Ectodermal cell (in vitro differentiated cells): ENCODE results near the gene FADS2.

ENCODE experiments used
- H3K27ac ChIP-seq: 2 replicates; pipeline ENCODE4 v1.7.0; 2013; ENCODE audit warnings: mild to moderate bottlenecking, low read depth, low read length; ENCODE audit not compliant: insufficient read depth, poor library complexity, severe bottlenecking
- H3K27me3 ChIP-seq: 2 replicates; pipeline ENCODE4 v1.7.0; 2013; ENCODE audit warnings: mild to moderate bottlenecking, low read length; ENCODE audit not compliant: insufficient read depth, control insufficient read depth, poor library complexity, severe bottlenecking
- H3K36me3 ChIP-seq: one replicate; pipeline ENCODE4 v1.7.0; 2013; ENCODE audit warnings: low read length; ENCODE audit not compliant: control insufficient read depth, insufficient read depth
- H3K4me1 ChIP-seq: one replicate; pipeline ENCODE4 v1.7.0; 2013; ENCODE audit warnings: low read length; ENCODE audit not compliant: control insufficient read depth, insufficient read depth
- H3K4me3 ChIP-seq: 2 replicates; pipeline ENCODE4 v1.7.0; 2013; ENCODE audit warnings: low read depth, low read length, control low read depth; ENCODE audit not compliant: insufficient read depth
- H3K9me3 ChIP-seq: 2 replicates; pipeline ENCODE4 v1.7.0; 2013; ENCODE audit warnings: mild to moderate bottlenecking, low read length, moderate library complexity; ENCODE audit not compliant: control insufficient read depth
- WGBS, 2 experiments: methylation state at CpG; one replicate each; pipeline ENCODE4 v1.1.7; 2013; ENCODE audit warnings: missing lambda C conversion rate in 2 of 2; 5-methylcytosine and 5-hydroxymethylcytosine counted together

Gene FADS2

DNA sequence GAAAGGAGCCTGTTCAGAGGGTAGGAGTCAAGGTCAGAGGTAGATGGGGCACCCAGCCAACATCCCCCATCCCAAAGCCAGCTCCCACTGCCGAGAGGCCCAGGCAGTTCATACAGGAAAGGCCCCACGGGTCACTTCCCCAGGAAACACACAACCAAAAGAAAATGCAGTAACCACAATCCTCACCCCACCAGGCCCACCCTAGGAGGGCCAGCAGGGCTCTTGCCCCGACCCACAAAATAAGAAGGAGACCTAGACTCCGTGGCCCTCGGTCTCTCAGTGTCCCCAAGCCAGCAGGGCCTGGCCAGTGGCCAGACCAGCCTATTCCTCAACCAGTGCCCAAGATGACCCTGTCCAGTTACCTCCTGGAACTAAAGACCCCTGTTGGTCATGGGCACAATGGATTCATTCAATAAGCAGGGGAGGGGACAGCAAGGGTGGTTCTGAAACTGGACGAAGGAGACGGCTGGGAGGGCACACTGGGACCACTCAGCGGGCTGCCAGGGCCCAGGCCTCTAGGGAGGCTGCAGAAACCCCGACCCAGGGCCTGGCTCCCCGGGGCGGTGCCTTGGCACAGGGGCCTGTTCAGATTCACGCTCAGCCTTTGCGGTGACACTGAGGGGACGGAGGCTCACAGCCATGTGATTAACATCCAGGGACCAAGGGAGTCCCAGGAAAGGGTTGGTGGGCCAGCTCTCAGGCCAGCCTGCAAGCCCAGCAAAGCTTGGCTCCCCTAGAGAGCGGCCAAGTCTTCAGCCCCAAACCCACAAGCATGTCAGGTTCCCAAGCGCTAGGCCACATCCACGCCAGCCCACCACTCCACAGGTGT is 83.8 kb downstream of the FADS2 start:
- 93 to 95% methylated on average over 17 of the region's 17 CpGs for WGBS, 2 experiments
- no peaks in the 10 kb centered on the region for H3K36me3 ChIP-seq
- H3K4me1 ChIP-seq, result peaks cover 7% of the 10 kb centered on the region
- no peak overlapping the region for H3K4me3 ChIP-seq
- H3K27me3 ChIP-seq, result peaks cover 13% of the 10 kb centered on the region
- no peak overlapping the region for H3K27ac ChIP-seq
- no peaks in the 10 kb centered on the region for H3K9me3 ChIP-seq

DNA sequence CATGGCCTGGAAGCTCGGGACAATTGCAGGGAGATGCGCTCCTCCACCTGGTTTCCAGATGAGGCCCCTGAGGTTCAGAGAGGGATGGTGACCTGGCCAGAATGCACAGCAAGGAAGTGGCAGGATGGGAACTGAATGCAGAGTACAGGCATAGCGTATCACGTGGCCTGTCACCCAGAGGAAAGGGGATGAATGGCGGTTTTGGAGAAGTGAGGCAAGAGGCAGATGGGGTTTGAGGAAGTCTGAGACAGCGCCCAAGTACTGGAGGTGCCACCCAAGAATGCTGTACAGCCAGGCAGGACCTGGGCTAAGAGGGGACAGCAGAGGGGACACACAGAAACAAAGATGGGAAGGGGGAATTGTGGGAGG is 84.4 kb downstream of the FADS2 start:
- Histone ChIP-seq H3K4me3 (no peak overlapping the region), H3K36me3 (no peaks in the 10 kb centered on the region), H3K27me3 (peaks cover 19% of the 10 kb centered on the region), H3K9me3 (no peaks in the 10 kb centered on the region), H3K4me1 (peaks cover 7% of the 10 kb centered on the region), H3K27ac (no peak overlapping the region)
- 90 to 92% methylated on average over 6 of the region's 6 CpGs for WGBS, 2 experiments

DNA sequence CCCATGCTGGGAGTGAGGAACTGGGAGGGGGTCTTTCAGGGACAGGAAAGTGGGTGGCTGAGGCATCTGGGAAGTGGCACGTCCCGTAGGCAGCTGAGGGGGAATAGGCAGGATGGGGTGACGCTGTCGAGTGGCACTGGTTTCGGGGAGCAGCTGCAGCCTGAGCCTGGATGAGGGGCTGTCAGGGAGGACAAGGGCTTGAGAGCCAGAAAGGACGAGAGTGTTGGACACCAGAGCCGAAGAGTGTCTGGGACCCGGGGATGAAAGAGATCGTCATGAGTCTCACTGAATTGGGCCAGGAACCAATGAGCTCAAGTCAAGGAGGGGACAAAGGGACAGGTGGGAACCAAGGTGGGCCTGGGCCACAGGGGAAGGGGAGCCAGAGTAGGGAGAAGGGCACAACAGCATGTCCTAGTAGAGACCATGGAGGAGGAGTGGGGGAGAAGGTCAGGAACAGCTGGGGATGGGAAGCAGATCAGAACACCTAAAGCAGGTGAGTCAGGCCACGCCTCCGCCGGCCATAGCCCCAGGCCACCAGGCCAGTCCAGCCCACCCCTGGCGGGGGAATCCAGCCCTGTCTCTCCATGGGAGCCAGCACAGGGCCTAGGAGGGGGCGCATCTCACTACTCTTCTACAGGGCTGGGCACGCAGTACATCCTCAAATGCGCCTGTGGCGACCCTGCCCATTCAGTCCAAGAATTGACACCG is 85.0 kb downstream of the FADS2 start:
- no peaks in the 10 kb centered on the region for H3K36me3 ChIP-seq
- no peak overlapping the region for H3K27ac ChIP-seq
- no peaks in the 10 kb centered on the region for H3K9me3 ChIP-seq
- H3K4me3 ChIP-seq, result no peak overlapping the region
- 90 to 93% methylated on average over 18 of the region's 18 CpGs for WGBS, 2 experiments
- peaks cover 7% of the 10 kb centered on the region for H3K4me1 ChIP-seq
- H3K27me3 ChIP-seq, result peaks cover 25% of the 10 kb centered on the region

DNA sequence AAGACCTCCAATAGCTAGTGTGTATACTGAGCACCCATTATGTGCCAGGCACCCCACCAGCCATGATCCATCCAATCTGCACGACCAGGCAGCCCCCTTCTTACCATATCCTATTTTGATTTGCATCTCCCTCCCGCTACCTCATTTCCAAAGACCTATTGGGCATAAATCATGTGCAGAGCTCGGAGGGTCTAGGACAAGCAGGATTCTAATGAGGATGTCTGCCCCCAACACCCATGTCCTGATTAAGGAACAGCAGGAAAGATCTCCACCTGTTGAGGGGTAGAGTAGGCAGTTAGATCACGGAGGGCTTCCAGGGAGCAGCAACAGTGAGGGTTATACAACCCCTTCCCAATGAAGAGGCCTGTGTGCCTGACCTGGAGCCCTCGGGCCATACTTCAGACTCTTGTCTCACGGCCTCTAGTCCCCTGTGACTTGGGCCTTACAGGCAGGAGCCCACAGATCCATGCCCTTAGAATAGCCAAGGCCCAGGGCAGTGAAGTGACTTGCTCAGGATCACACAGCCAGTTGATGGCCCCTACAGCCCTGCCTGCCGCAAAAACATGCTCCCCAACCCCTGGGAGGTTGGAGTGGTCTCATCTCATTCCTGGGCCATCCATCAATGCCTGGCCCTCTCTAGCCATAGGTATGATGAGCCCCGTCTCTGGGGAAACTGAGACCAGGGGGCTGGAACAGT is 85.7 kb downstream of the FADS2 start:
- WGBS, 2 experiments, result 87 to 88% methylated on average over 8 of the region's 8 CpGs
- no peaks in the 10 kb centered on the region for H3K9me3 ChIP-seq
- H3K36me3 ChIP-seq, result no peaks in the 10 kb centered on the region
- H3K4me1 ChIP-seq, result peaks cover 4% of the 10 kb centered on the region
- no peak overlapping the region for H3K4me3 ChIP-seq
- H3K27me3 ChIP-seq, result peaks cover 31% of the 10 kb centered on the region
- no peak overlapping the region for H3K27ac ChIP-seq

DNA sequence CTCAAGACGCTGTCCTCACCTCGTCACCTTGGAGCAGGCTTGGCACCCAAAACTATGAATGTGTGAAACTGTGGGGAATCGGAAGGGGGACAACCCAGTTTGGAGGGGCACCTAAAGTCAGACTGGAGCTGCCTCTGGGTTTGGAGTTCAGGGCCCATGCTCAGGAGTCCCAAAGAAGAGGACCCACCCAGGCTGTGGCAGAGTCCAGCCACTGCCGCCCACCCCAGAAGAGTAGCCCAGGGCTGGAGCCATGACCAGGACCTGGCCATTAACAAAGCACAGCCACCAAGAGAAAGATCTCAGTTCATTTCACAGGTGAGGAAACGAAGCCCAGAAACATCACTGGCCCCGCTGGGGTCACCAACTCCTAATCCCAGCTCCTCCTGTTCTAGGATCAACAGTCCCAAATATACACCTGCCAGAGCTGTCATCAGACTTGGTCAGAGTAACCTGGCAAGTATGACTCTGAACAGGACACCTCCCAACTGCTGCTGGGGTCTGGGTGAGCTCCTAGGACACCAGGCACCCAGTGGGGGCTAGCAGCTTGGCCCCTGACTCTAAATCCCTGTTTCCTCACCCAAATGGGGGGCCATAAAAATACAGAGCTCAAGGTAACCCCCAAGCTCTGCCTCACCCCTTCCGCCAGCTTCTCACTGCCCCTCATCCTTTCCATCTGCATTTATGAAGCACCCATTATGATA is 86.5 kb downstream of the FADS2 start:
- Histone ChIP-seq H3K27me3 (peaks cover 31% of the 10 kb centered on the region), H3K4me3 (no peak overlapping the region), H3K27ac (no peak overlapping the region), H3K9me3 (no peaks in the 10 kb centered on the region), H3K36me3 (no peaks in the 10 kb centered on the region), H3K4me1 (peaks cover 6% of the 10 kb centered on the region)
- WGBS, 2 experiments, result 92 to 96% methylated on average over 7 of the region's 7 CpGs

DNA sequence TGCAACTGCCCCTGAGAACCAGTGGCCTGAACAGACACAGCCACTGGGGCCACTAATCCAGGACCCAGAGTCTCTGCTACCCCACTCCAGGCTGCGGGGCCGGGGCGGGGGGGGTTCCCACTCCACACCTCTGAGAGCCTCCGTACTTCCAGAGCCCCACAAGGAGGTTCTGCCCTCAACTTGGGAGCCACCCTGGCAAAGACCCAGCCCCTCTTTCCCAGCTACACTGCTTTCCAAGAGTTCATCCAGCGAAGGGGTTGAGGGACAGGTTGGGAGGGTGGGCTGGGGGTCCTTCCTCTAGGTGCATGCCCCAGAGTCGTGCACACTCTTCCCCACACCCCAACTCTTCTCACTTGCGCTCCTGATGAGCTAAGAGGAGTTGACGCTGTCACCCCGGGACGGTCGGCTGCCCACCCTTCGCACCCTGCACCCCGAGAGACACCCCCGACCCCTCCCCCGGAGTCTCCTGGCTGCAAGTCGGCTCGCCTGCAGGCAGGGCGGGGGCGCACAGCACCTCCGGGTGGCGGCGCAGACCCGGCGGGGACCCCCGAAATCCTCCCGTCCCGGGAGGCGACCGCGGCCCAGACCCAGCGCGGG is 88.7 kb downstream of the FADS2 start:
- Histone ChIP-seq H3K27me3 (peaks cover 31% of the 10 kb centered on the region), H3K4me3 (peak overlapping the region; percentile 38), H3K36me3 (no peaks in the 10 kb centered on the region), H3K9me3 (no peaks in the 10 kb centered on the region), H3K4me1 (peaks cover 6% of the 10 kb centered on the region), H3K27ac (no peak overlapping the region)
- 17 to 18% methylated on average over 32 of the region's 32 CpGs for WGBS, 2 experiments
